Measurements from ENCODE around the gene EFEMP1. TPM values are rescaled to one million over a fixed set of nuclear protein-coding genes. Genes with fewer than 3 reads are reported as not detected.

The EFEMP1 gene
- total RNA-seq, 2 donors from 2014 or later, result 25.1 to 129 TPM

- DNase-seq (no peak), ATAC-seq (no peak)
- intact Hi-C loops (cut with DNase I), result no loop called here
- no peaks in the 10 kb centered on the region for H3K27me3 ChIP-seq
- no peak overlapping the region for H3K27ac ChIP-seq
- 92 to 95% methylated on average over 1 of the region's 1 CpG for WGBS, 2 donors
- no peaks in the 10 kb centered on the region for H3K4me1 ChIP-seq
- TF ChIP-seq, protein P1, sequence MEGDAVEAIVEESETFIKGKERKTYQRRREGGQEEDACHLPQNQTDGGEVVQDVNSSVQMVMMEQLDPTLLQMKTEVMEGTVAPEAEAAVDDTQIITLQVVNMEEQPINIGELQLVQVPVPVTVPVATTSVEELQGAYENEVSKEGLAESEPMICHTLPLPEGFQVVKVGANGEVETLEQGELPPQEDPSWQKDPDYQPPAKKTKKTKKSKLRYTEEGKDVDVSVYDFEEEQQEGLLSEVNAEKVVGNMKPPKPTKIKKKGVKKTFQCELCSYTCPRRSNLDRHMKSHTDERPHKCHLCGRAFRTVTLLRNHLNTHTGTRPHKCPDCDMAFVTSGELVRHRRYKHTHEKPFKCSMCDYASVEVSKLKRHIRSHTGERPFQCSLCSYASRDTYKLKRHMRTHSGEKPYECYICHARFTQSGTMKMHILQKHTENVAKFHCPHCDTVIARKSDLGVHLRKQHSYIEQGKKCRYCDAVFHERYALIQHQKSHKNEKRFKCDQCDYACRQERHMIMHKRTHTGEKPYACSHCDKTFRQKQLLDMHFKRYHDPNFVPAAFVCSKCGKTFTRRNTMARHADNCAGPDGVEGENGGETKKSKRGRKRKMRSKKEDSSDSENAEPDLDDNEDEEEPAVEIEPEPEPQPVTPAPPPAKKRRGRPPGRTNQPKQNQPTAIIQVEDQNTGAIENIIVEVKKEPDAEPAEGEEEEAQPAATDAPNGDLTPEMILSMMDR (IDR thresholded peaks at IDR 0.05), result no peak
- no peak for TF ChIP-seq POLR2A (IDR thresholded peaks at IDR 0.05)
- no peak overlapping the region for H3K4me3 ChIP-seq
- H3K9me3 ChIP-seq, result no peaks in the 10 kb centered on the region
- no peaks in the 10 kb centered on the region for H3K36me3 ChIP-seq (replicated peaks in 1 of 2; ENCODE audit: insufficient read depth in 1 of 2, low read depth in 2 of 2)
Observed at GRCh38 chr2:55946793-55947192, 23.2 kb upstream of the EFEMP1 start.

- Histone ChIP-seq H3K4me1 (no peaks in the 10 kb centered on the region), H3K27ac (no peak overlapping the region), H3K27me3 (no peaks in the 10 kb centered on the region), H3K9me3 (no peaks in the 10 kb centered on the region), H3K36me3 (replicated peaks in 1 of 2; ENCODE audit: insufficient read depth in 1 of 2, low read depth in 2 of 2) (no peaks in the 10 kb centered on the region), H3K4me3 (no peak overlapping the region)
- ATAC-seq (no peak), DNase-seq (no peak)
- 82 to 86% methylated on average over 1 of the region's 1 CpG for WGBS, 2 donors
- TF ChIP-seq POLR2A (IDR thresholded peaks at IDR 0.05), result no peak
- TF ChIP-seq, protein P1 (IDR thresholded peaks at IDR 0.05), result no peak
- intact Hi-C loops (cut with DNase I), result no loop called here
Observed at GRCh38 chr2:55943466-55943865, 19.9 kb upstream of the EFEMP1 start.

DNA sequence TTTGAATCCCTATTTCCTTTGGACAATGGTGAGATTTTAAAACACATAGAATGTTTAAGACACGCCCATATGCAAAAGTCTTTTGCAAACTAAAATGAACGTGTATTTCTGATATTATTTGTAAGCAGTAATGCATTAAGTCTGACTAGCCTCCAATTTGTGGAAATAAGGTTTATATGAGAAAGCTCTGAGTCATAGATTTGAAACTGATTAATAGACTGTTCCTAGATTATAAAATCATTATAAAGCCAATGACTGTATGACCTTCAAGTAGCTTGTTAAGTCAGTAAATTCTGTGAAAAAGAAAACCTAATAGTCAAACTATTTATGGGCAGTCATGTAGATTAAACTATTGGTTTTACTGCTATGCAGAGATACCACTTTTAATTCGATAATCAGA is 12.8 kb upstream of the EFEMP1 start:
- intact Hi-C loops (cut with DNase I), result no loop called here
- Histone ChIP-seq H3K9me3 (no peaks in the 10 kb centered on the region), H3K4me3 (no peak overlapping the region), H3K4me1 (no peaks in the 10 kb centered on the region), H3K27me3 (no peaks in the 10 kb centered on the region), H3K36me3 (replicated peaks in 1 of 2; ENCODE audit: insufficient read depth in 1 of 2, low read depth in 2 of 2) (no peaks in the 10 kb centered on the region), H3K27ac (no peak overlapping the region)
- WGBS, 2 donors, result 45 to 59% methylated on average over 3 of the region's 3 CpGs
- ATAC-seq (no peak), DNase-seq (no peak)
- TF ChIP-seq, protein P1 (IDR thresholded peaks at IDR 0.05), result no peak
- TF ChIP-seq POLR2A (IDR thresholded peaks at IDR 0.05), result no peak

GRCh38 chr2:55934337-55934736 is 10.8 kb upstream of the EFEMP1 start:
- WGBS, 2 donors, result 52 to 66% methylated on average over 2 of the region's 2 CpGs
- Histone ChIP-seq H3K4me1 (no peaks in the 10 kb centered on the region), H3K27me3 (no peaks in the 10 kb centered on the region), H3K27ac (no peak overlapping the region), H3K9me3 (no peaks in the 10 kb centered on the region), H3K4me3 (no peak overlapping the region), H3K36me3 (replicated peaks in 1 of 2; ENCODE audit: insufficient read depth in 1 of 2, low read depth in 2 of 2) (no peaks in the 10 kb centered on the region)
- DNase-seq (no peak), ATAC-seq (no peak)
- TF ChIP-seq POLR2A (IDR thresholded peaks at IDR 0.05), result no peak
- TF ChIP-seq, protein P1 (IDR thresholded peaks at IDR 0.05), result no peak
- intact Hi-C loops (cut with DNase I), result no loop called here

- WGBS, 2 donors, result 73 to 76% methylated on average over 3 of the region's 3 CpGs
- TF ChIP-seq, protein P1 (IDR thresholded peaks at IDR 0.05), result no peak
- TF ChIP-seq POLR2A (IDR thresholded peaks at IDR 0.05), result no peak
- no peaks in the 10 kb centered on the region for H3K36me3 ChIP-seq (replicated peaks in 1 of 2; ENCODE audit: insufficient read depth in 1 of 2, low read depth in 2 of 2)
- no peaks in the 10 kb centered on the region for H3K27me3 ChIP-seq
- H3K9me3 ChIP-seq, result no peaks in the 10 kb centered on the region
- DNase-seq (no peak), ATAC-seq (no peak)
- intact Hi-C loops (cut with DNase I), result no loop called here
- H3K4me3 ChIP-seq, result no peak overlapping the region
- H3K27ac ChIP-seq, result no peak overlapping the region
- no peaks in the 10 kb centered on the region for H3K4me1 ChIP-seq
Observed at GRCh38 chr2:55932843-55933242, 9.3 kb upstream of the EFEMP1 start.
